Stomach (tissue), 9 donors: ENCODE measurements around the gene DIAPH2. TPM values are rescaled to one million over a fixed set of nuclear protein-coding genes. Genes with fewer than 3 reads are reported as not detected.

Experiments
- DNase-seq, 2 donors: peaks; one replicate each; pipeline versions ENCODE4 v3.0.0 to v3.0.0-alpha.2; 2013 to 2019
- H3K27ac ChIP-seq, 5 donors: fragments of 200-600 bp in 4 of 5; sonication (generic) in 4 of 5; one replicate each; pipeline ENCODE4 v1.5.1; 2013 to 2019; ENCODE audit warnings: mild to moderate bottlenecking in 1 of 5, moderate library complexity in 1 of 5
- H3K27me3 ChIP-seq, 3 donors: fragments of 200-600 bp; sonication (generic); one replicate each; pipeline ENCODE4 v1.5.1; 2017 to 2019; ENCODE audit warnings: mixed run types in 1 of 3
- H3K36me3 ChIP-seq, 4 donors: fragments of 200-600 bp; sonication (generic); 1 replicate in 3 of 4; 2 replicates in 1 of 4; pipeline ENCODE4 v1.5.1; 2016 to 2019
- H3K4me1 ChIP-seq, 4 donors: fragments of 200-600 bp; sonication (generic); one replicate each; pipeline ENCODE4 v1.5.1; 2016 to 2019
- H3K4me3 ChIP-seq, 4 donors: fragments of 200-600 bp; sonication (generic) in 3 of 4; one replicate each; pipeline ENCODE4 v1.5.1; 2016 to 2019; ENCODE audit warnings: mild to moderate bottlenecking in 1 of 4
- H3K9me3 ChIP-seq, 4 donors: fragments of 200-600 bp; sonication (generic); one replicate each; pipeline ENCODE4 v1.5.1; 2016 to 2019
- CTCF ChIP-seq, 7 experiments: fragments of 450-650 bp in 4 of 7; fragments of 200-600 bp in 3 of 7; sonication (generic) in 3 of 7; IDR thresholded peaks; one replicate each; pipeline ENCODE4 v1.5.1; 2016 to 2019; ENCODE audit warnings: antibody characterized with exemption in 7 of 7, control low read depth in 2 of 7, mild to moderate bottlenecking in 1 of 7
- EP300 ChIP-seq: sonication (generic); formaldehyde crosslinking; IDR thresholded peaks from one replicate; pipeline ENCODE4 v1.6.1; 2017; ENCODE audit warnings: antibody characterized with exemption
- POLR2A ChIP-seq, 4 donors: fragments of 450-650 bp; IDR thresholded peaks; one replicate each; pipeline ENCODE4 v1.6.1; 2016; ENCODE audit warnings: antibody characterized with exemption in 4 of 4, control low read depth in 2 of 4, mild to moderate bottlenecking in 1 of 4, moderate library complexity in 1 of 4
- POLR2AphosphoS5 ChIP-seq, 3 donors: sonication (generic); formaldehyde crosslinking; IDR thresholded peaks; one replicate each; pipeline ENCODE4 v1.6.1; 2016; ENCODE audit warnings: antibody characterized with exemption in 3 of 3
- WGBS, 5 donors: extraction: QIAGEN DNeasy Blood & Tissue Kit in 3 of 5; methylation state at CpG; one replicate each; pipeline versions ENCODE4 v1.1.5 to v1.1.7; 2013 to 2018; 5-methylcytosine and 5-hydroxymethylcytosine counted together
- intact Hi-C: fragments of 100-400 bp; cut with DNase I; formaldehyde crosslinking; loops from one replicate; pipeline ENCODE4 v1.15.1; 2023; ENCODE audit warnings: low total_unique reads
- polyA plus RNA-seq, 3 donors: library from polyadenylated mRNA; stranded (reverse); fragments of 200-250 nt; gene quantifications; one replicate each; pipeline ENCODE4 v1.2.3, GENCODE V29; 2013
- total RNA-seq, 5 donors: library from RNA; depleted of rRNA; stranded (reverse); fragments of >200 nt; gene quantifications; one replicate each; pipeline versions ENCODE4 v1.1.0 to v1.2.3, GENCODE V29; 2014 to 2016
- donor health status: healthy with polysubstance abuse.
- donor health status: Bipolar disorder and iron deficiency.
- donor health status: healthy.

DIAPH2 gene
- total and polyA plus RNA-seq, 8 donors = 5.2 to 52.5 (median 27.3) TPM

DNA sequence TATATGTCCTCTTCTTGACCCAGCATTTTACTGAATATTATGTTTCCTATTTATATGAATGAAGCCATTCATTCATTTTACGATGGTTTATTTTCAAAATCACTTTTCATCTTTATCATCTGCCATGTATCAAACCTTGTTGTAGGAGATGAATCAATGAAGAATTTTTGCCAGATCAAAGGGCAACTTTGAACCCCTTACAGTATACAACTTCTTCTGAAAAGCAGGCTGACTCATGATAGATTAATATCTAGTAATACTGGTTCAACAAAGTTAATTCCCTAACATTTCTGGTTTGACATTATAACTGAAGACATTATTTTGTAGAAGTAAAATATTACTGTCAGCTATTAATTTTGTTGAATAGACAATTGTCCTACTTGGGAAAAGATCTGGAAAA lies 425.1 kb downstream of the DIAPH2 start:
- peaks cover 0 to 2% (median under 1%) of the 10 kb centered on the region in 4 donors for H3K36me3 ChIP-seq
- WGBS, 5 donors = 80 to 95% (median 93%) methylated on average over 1 of the region's 1 CpG

DNA sequence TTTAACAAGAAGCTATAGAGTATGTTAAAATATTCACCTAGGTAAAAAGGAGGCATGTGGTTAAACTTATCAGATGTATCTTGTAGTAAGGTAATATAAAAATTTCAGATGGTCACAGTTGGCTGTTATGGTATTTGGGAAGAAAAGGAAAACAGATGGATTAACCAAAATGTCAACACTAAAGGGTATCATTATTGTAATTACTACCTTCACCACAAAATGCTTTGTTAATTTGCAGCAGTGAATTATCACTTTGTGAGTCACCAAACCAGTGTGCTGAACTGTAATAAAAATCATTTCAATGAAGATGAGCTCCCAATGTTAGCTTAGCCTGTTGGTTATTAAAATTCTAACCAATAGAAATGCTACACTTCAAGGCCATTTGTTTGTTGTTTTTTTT lies 432.9 kb downstream of the DIAPH2 start:
- no peak for DNase-seq
- TF ChIP-seq EP300 (no peak), CTCF (IDR thresholded peaks at IDR 0.05) (no peak), POLR2A (IDR thresholded peaks at IDR 0.05) (no peak), POLR2AphosphoS5 (IDR thresholded peaks at IDR 0.05) (no peak)
- intact Hi-C loops = no loop called here
- peaks cover 0 to 10% (median 4%) of the 10 kb centered on the region in 4 donors for H3K36me3 ChIP-seq
- H3K9me3 ChIP-seq = no peaks in the 10 kb centered on the region
- no peak overlapping the region for H3K27ac ChIP-seq
- no peak overlapping the region for H3K4me3 ChIP-seq
- H3K27me3 ChIP-seq = no peaks in the 10 kb centered on the region
- H3K4me1 ChIP-seq = no peaks in the 10 kb centered on the region

More for the DNA sequence above, 425.1 kb downstream of the DIAPH2 start:
- Histone ChIP-seq H3K4me1 (no peaks in the 10 kb centered on the region), H3K4me3 (no peak overlapping the region), H3K9me3 (no peaks in the 10 kb centered on the region), H3K27ac (no peak overlapping the region), H3K27me3 (no peaks in the 10 kb centered on the region)
- DNase-seq = no peak
- intact Hi-C loops = no loop called here
- no peak for TF ChIP-seq POLR2AphosphoS5 (IDR thresholded peaks at IDR 0.05)
- TF ChIP-seq POLR2A (IDR thresholded peaks at IDR 0.05) = no peak
- TF ChIP-seq CTCF (IDR thresholded peaks at IDR 0.05) = no peak
- no peak for TF ChIP-seq EP300

GRCh38 chrX:97119474-97120109 lies 434.9 kb downstream of the DIAPH2 start:
- WGBS, 5 donors = 90 to 100% (median 97%) methylated on average over 11 to 12 of the region's 12 CpGs

DNA sequence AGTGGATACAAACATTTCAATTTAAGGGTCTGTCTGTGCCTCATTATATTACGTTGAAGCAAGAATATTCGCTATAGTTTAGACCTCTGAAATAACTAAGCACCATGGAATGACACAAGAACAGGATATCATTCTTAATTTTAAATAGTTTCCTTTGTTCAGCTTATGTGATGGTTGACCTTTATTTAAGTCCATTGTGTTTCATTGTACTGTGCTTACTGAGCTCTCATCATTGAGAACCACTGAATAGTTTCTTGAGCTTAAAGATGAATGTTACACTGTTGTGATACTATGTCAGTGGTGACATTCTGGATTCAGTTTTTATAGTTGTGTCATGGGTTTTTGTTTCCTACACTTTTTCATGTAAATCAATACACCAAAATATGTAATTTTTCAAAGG lies 438.4 kb downstream of the DIAPH2 start:
- 81 to 96% (median 91%) methylated on average over 2 of the region's 2 CpGs for WGBS, 5 donors
- H3K27ac ChIP-seq = no peak overlapping the region
- intact Hi-C loops = no loop called here
- no peaks in the 10 kb centered on the region for H3K9me3 ChIP-seq
- no peak overlapping the region for H3K4me3 ChIP-seq
- H3K4me1 ChIP-seq = no peaks in the 10 kb centered on the region
- no peaks in the 10 kb centered on the region for H3K36me3 ChIP-seq
- no peak for DNase-seq
- TF ChIP-seq EP300 (no peak), POLR2A (IDR thresholded peaks at IDR 0.05) (no peak), POLR2AphosphoS5 (IDR thresholded peaks at IDR 0.05) (no peak), CTCF (IDR thresholded peaks at IDR 0.05) (no peak)
- H3K27me3 ChIP-seq = no peaks in the 10 kb centered on the region

More at GRCh38 chrX:97119474-97120109, 434.9 kb downstream of the DIAPH2 start:
- no peak for TF ChIP-seq POLR2A (IDR thresholded peaks at IDR 0.05)
- TF ChIP-seq CTCF (IDR thresholded peaks at IDR 0.05) = no peak
- TF ChIP-seq POLR2AphosphoS5 (IDR thresholded peaks at IDR 0.05) = no peak
- no peak for TF ChIP-seq EP300
- DNase-seq = no peak
- no peak overlapping the region for H3K27ac ChIP-seq
- no peaks in the 10 kb centered on the region for H3K4me1 ChIP-seq
- no peaks in the 10 kb centered on the region for H3K9me3 ChIP-seq
- H3K36me3 ChIP-seq = peaks cover 0 to 10% (median 4%) of the 10 kb centered on the region in 4 donors
- no peak overlapping the region for H3K4me3 ChIP-seq
- intact Hi-C loops = no loop called here
- no peaks in the 10 kb centered on the region for H3K27me3 ChIP-seq
